ENCODE measurements around the gene RNASE12.

Gene RNASE12

GRCh38 chr14:20628063-20628854 is 37.1 kb upstream of the RNASE12 start:
- DNase-seq (ENCODE audit: low read depth, low spot score), result no peak
- Histone ChIP-seq H3K9me3 (ENCODE audit: insufficient read depth, low read length) (no peaks in the 10 kb centered on the region), H3K4me3 (ENCODE audit: insufficient read length, low read depth) (no peak overlapping the region), H3K27me3 (ENCODE audit: insufficient read depth, insufficient read length) (peaks cover 25% of the 10 kb centered on the region), H3K9ac (ENCODE audit: insufficient read length, low read depth) (no peak overlapping the region), H3K4me1 (ENCODE audit: insufficient read depth, insufficient read length) (no peaks in the 10 kb centered on the region), H3K36me3 (ENCODE audit: insufficient read depth, insufficient read length, low read length) (no peaks in the 10 kb centered on the region)
- TF ChIP-seq ZNF274 (IDR thresholded peaks at IDR 0.05; ENCODE audit: low read depth, low read length), result no peak
- TF ChIP-seq YY1 (IDR thresholded peaks at IDR 0.05; ENCODE audit: insufficient read depth, insufficient read length), result no peak
- TF ChIP-seq SUZ12 (IDR thresholded peaks at IDR 0.05; ENCODE audit: extremely low read depth, insufficient read depth, insufficient read length), result no peak

- Histone ChIP-seq H3K4me1 (ENCODE audit: insufficient read depth, insufficient read length) (no peaks in the 10 kb centered on the region), H3K9ac (ENCODE audit: insufficient read length, low read depth) (no peak overlapping the region), H3K4me3 (ENCODE audit: insufficient read length, low read depth) (no peak overlapping the region), H3K27me3 (ENCODE audit: insufficient read depth, insufficient read length) (peaks cover 25% of the 10 kb centered on the region), H3K9me3 (ENCODE audit: insufficient read depth, low read length) (no peaks in the 10 kb centered on the region), H3K36me3 (ENCODE audit: insufficient read depth, insufficient read length, low read length) (no peaks in the 10 kb centered on the region)
- TF ChIP-seq SUZ12 (IDR thresholded peaks at IDR 0.05; ENCODE audit: extremely low read depth, insufficient read depth, insufficient read length) (no peak), ZNF274 (IDR thresholded peaks at IDR 0.05; ENCODE audit: low read depth, low read length) (no peak), YY1 (IDR thresholded peaks at IDR 0.05; ENCODE audit: insufficient read depth, insufficient read length) (no peak)
- DNase-seq (ENCODE audit: low read depth, low spot score), result no peak
Measured at GRCh38 chr14:20627346-20628027, 36.3 kb upstream of the RNASE12 start.

GRCh38 chr14:20626274-20626673 is 35.1 kb upstream of the RNASE12 start:
- no peaks in the 10 kb centered on the region for H3K36me3 ChIP-seq (ENCODE audit: insufficient read depth, insufficient read length, low read length)
- H3K9ac ChIP-seq (ENCODE audit: insufficient read length, low read depth), result peak overlapping the region; percentile 29
- peak overlapping the region; percentile 62 for H3K4me3 ChIP-seq (ENCODE audit: insufficient read length, low read depth)
- TF ChIP-seq YY1 (IDR thresholded peaks at IDR 0.05; ENCODE audit: insufficient read depth, insufficient read length) (no peak), SUZ12 (IDR thresholded peaks at IDR 0.05; ENCODE audit: extremely low read depth, insufficient read depth, insufficient read length) (no peak), ZNF274 (IDR thresholded peaks at IDR 0.05; ENCODE audit: low read depth, low read length) (no peak)
- peaks cover 25% of the 10 kb centered on the region for H3K27me3 ChIP-seq (ENCODE audit: insufficient read depth, insufficient read length)
- DNase-seq (ENCODE audit: low read depth, low spot score), result no peak
- no peaks in the 10 kb centered on the region for H3K4me1 ChIP-seq (ENCODE audit: insufficient read depth, insufficient read length)
- H3K9me3 ChIP-seq (ENCODE audit: insufficient read depth, low read length), result no peaks in the 10 kb centered on the region

GRCh38 chr14:20624495-20625070 is 33.4 kb upstream of the RNASE12 start:
- Histone ChIP-seq H3K27me3 (ENCODE audit: insufficient read depth, insufficient read length) (peaks cover 25% of the 10 kb centered on the region), H3K9me3 (ENCODE audit: insufficient read depth, low read length) (no peaks in the 10 kb centered on the region), H3K36me3 (ENCODE audit: insufficient read depth, insufficient read length, low read length) (no peaks in the 10 kb centered on the region), H3K4me3 (ENCODE audit: insufficient read length, low read depth) (peak overlapping the region; percentile 59), H3K4me1 (ENCODE audit: insufficient read depth, insufficient read length) (no peaks in the 10 kb centered on the region), H3K9ac (ENCODE audit: insufficient read length, low read depth) (peak overlapping the region; percentile 51)
- TF ChIP-seq YY1 (IDR thresholded peaks at IDR 0.05; ENCODE audit: insufficient read depth, insufficient read length), result no peak
- no peak for TF ChIP-seq SUZ12 (IDR thresholded peaks at IDR 0.05; ENCODE audit: extremely low read depth, insufficient read depth, insufficient read length)
- no peak for DNase-seq (ENCODE audit: low read depth, low spot score)

- Histone ChIP-seq H3K4me1 (ENCODE audit: insufficient read depth, insufficient read length) (no peaks in the 10 kb centered on the region), H3K9me3 (ENCODE audit: insufficient read depth, low read length) (no peaks in the 10 kb centered on the region), H3K27me3 (ENCODE audit: insufficient read depth, insufficient read length) (peaks cover 21% of the 10 kb centered on the region), H3K36me3 (ENCODE audit: insufficient read depth, insufficient read length, low read length) (no peaks in the 10 kb centered on the region), H3K4me3 (ENCODE audit: insufficient read length, low read depth) (no peak overlapping the region), H3K9ac (ENCODE audit: insufficient read length, low read depth) (no peak overlapping the region)
- TF ChIP-seq SUZ12 (IDR thresholded peaks at IDR 0.05; ENCODE audit: extremely low read depth, insufficient read depth, insufficient read length) (no peak), ZNF274 (IDR thresholded peaks at IDR 0.05; ENCODE audit: low read depth, low read length) (no peak), YY1 (IDR thresholded peaks at IDR 0.05; ENCODE audit: insufficient read depth, insufficient read length) (no peak)
- DNase-seq (ENCODE audit: low read depth, low spot score), result no peak
Measured at GRCh38 chr14:20623798-20624197, 32.6 kb upstream of the RNASE12 start.

- Histone ChIP-seq H3K4me1 (ENCODE audit: insufficient read depth, insufficient read length) (no peaks in the 10 kb centered on the region), H3K9me3 (ENCODE audit: insufficient read depth, low read length) (no peaks in the 10 kb centered on the region), H3K27me3 (ENCODE audit: insufficient read depth, insufficient read length) (peaks cover 13% of the 10 kb centered on the region), H3K36me3 (ENCODE audit: insufficient read depth, insufficient read length, low read length) (no peaks in the 10 kb centered on the region), H3K4me3 (ENCODE audit: insufficient read length, low read depth) (no peak overlapping the region), H3K9ac (ENCODE audit: insufficient read length, low read depth) (no peak overlapping the region)
- TF ChIP-seq YY1 (IDR thresholded peaks at IDR 0.05; ENCODE audit: insufficient read depth, insufficient read length) (no peak), SUZ12 (IDR thresholded peaks at IDR 0.05; ENCODE audit: extremely low read depth, insufficient read depth, insufficient read length) (no peak), ZNF274 (IDR thresholded peaks at IDR 0.05; ENCODE audit: low read depth, low read length) (no peak)
- DNase-seq (ENCODE audit: low read depth, low spot score), result no peak
Measured at GRCh38 chr14:20622816-20623291, 31.7 kb upstream of the RNASE12 start.
